Measurements from ENCODE around the gene LRP2.

GRCh38 chr2:169345486-169346437, 16.6 kb downstream of the LRP2 start:
- TF ChIP-seq POLR2A (IDR thresholded peaks at IDR 0.05; ENCODE audit: low read depth, low read length) = no peak
- no peak for TF ChIP-seq RAD21 (IDR thresholded peaks at IDR 0.05; ENCODE audit: insufficient read depth, low read depth, low read length)
- TF ChIP-seq CTCF (IDR thresholded peaks at IDR 0.05 in 2 of 3, conservative IDR thresholded peaks at IDR 0.05 in 1 of 3; ENCODE audit: control insufficient read depth in 2 of 3, extremely low read depth in 1 of 3, insufficient read depth in 1 of 3, low read depth in 3 of 3, low read length in 3 of 3) = no peak
- no peak for TF ChIP-seq TBL1XR1 (IDR thresholded peaks at IDR 0.05; ENCODE audit: low read depth, low read length)
- no peak for TF ChIP-seq RB1 (IDR thresholded peaks at IDR 0.05; ENCODE audit: borderline replicate concordance)
- TF ChIP-seq HDAC2 (IDR thresholded peaks at IDR 0.05) = no peak
- no peak for TF ChIP-seq MXI1 (IDR thresholded peaks at IDR 0.05; ENCODE audit: low read depth, low read length)

Data from GM12878 (cell line).